Measurements from ENCODE around the gene EIF3K. TPM values are rescaled to one million over a fixed set of nuclear protein-coding genes. Genes with fewer than 3 reads are reported as not detected.
A peak's percentile ranks its signal among the peaks of the same experiment; 100 is the strongest.

The EIF3K gene
- total RNA-seq, 1 experiment from 2014 or later, result 375 TPM

- Mint-ChIP-seq H3K27me3 (ENCODE audit: insufficient read depth, unreplicated experiment) (no peaks in the 10 kb centered on the region), H3K4me1 (ENCODE audit: insufficient read depth, unreplicated experiment) (peaks cover 23% of the 10 kb centered on the region), H3K4me3 (ENCODE audit: unreplicated experiment) (no peak overlapping the region), H3K9me3 (ENCODE audit: unreplicated experiment) (no peaks in the 10 kb centered on the region), H3K36me3 (ENCODE audit: insufficient read depth, unreplicated experiment) (peaks cover 36% of the 10 kb centered on the region), H3K27ac (ENCODE audit: low read depth, unreplicated experiment) (no peak overlapping the region)
- DNase-seq (ENCODE audit: unreplicated experiment), result no peak
- intact Hi-C loops (cut with micrococcal nuclease), result loop anchor here (10.0 kb wide), 1 partner anchor 404 kb away; no protein-coding TSS in a partner anchor
- POLR2A ChIA-PET, result interaction anchor here (0.6 to 7.7 kb wide), 8 partner anchors 10 to 211 kb away, joined by 3 to 81 read pairs (median 4); partner anchors contain the start of genes ACTN4 and EIF3K
- CTCF ChIA-PET, result interaction anchor here (0.6 to 3.2 kb wide), 8 partner anchors 21 to 201 kb away, joined by 3 to 17 read pairs (median 4); no protein-coding TSS in a partner anchor
- BruUV-seq (replicated peaks), result no TSS peak
- TF ChIP-seq CTCF (IDR thresholded peaks at IDR 0.05; ENCODE audit: unreplicated experiment), result no peak
Measured at GRCh38 chr19:38638461-38638860, 19.5 kb downstream of the EIF3K start.

- BruUV-seq (replicated peaks), result no TSS peak
- POLR2A ChIA-PET, result interaction anchor here (0.6 to 7.7 kb wide), 8 partner anchors 9 to 325 kb away, joined by 3 to 81 read pairs (median 6); partner anchors contain the start of genes ACTN4, MRPS12 and SARS2
Measured at GRCh38 chr19:38639679-38640078, 20.7 kb downstream of the EIF3K start.

GRCh38 chr19:38640368-38640767 lies 21.4 kb downstream of the EIF3K start:
- no peaks in the 10 kb centered on the region for H3K9me3 Mint-ChIP-seq (ENCODE audit: unreplicated experiment)
- H3K4me3 Mint-ChIP-seq (ENCODE audit: unreplicated experiment), result no peak overlapping the region
- ChIA-PET POLR2A (interaction anchor here (0.8 to 7.7 kb wide), 6 partner anchors 8 to 201 kb away, joined by 3 to 81 read pairs (median 6); partner anchors contain the start of gene ACTN4), CTCF (interaction anchor here (0.6 to 3.2 kb wide), 5 partner anchors 93 to 787 kb away, joined by 3 to 17 read pairs (median 6); no protein-coding TSS in a partner anchor)
- intact Hi-C loops (cut with micrococcal nuclease), result no loop called here
- H3K4me1 Mint-ChIP-seq (ENCODE audit: insufficient read depth, unreplicated experiment), result peaks cover 16% of the 10 kb centered on the region
- no TSS peak for BruUV-seq (replicated peaks)
- no peak overlapping the region for H3K27ac Mint-ChIP-seq (ENCODE audit: low read depth, unreplicated experiment)
- H3K27me3 Mint-ChIP-seq (ENCODE audit: insufficient read depth, unreplicated experiment), result no peaks in the 10 kb centered on the region
- peaks cover 31% of the 10 kb centered on the region for H3K36me3 Mint-ChIP-seq (ENCODE audit: insufficient read depth, unreplicated experiment)
- peak; percentile 31 for DNase-seq (ENCODE audit: unreplicated experiment)
- TF ChIP-seq CTCF (IDR thresholded peaks at IDR 0.05; ENCODE audit: unreplicated experiment), result no peak

More at GRCh38 chr19:38639679-38640078, 20.7 kb downstream of the EIF3K start:
- intact Hi-C loops (cut with micrococcal nuclease), result loop anchor here (10.0 kb wide), 1 partner anchor 405 kb away; no protein-coding TSS in a partner anchor
- no peak overlapping the region for H3K4me3 Mint-ChIP-seq (ENCODE audit: unreplicated experiment)
- TF ChIP-seq CTCF (IDR thresholded peaks at IDR 0.05; ENCODE audit: unreplicated experiment), result no peak
- peaks cover 36% of the 10 kb centered on the region for H3K36me3 Mint-ChIP-seq (ENCODE audit: insufficient read depth, unreplicated experiment)
- no peaks in the 10 kb centered on the region for H3K9me3 Mint-ChIP-seq (ENCODE audit: unreplicated experiment)
- CTCF ChIA-PET, result interaction anchor here (0.6 to 3.2 kb wide), 6 partner anchors 66 to 236 kb away, joined by 3 to 17 read pairs (median 3); no protein-coding TSS in a partner anchor
- DNase-seq (ENCODE audit: unreplicated experiment), result no peak
- no peaks in the 10 kb centered on the region for H3K27me3 Mint-ChIP-seq (ENCODE audit: insufficient read depth, unreplicated experiment)
- no peak overlapping the region for H3K27ac Mint-ChIP-seq (ENCODE audit: low read depth, unreplicated experiment)
- H3K4me1 Mint-ChIP-seq (ENCODE audit: insufficient read depth, unreplicated experiment), result peaks cover 19% of the 10 kb centered on the region

- no peaks in the 10 kb centered on the region for H3K9me3 Mint-ChIP-seq (ENCODE audit: unreplicated experiment)
- intact Hi-C loops (cut with micrococcal nuclease), result no loop called here
- peaks cover 9% of the 10 kb centered on the region for H3K4me1 Mint-ChIP-seq (ENCODE audit: insufficient read depth, unreplicated experiment)
- no peak for TF ChIP-seq CTCF (IDR thresholded peaks at IDR 0.05; ENCODE audit: unreplicated experiment)
- no peak for DNase-seq (ENCODE audit: unreplicated experiment)
- POLR2A ChIA-PET, result interaction anchor here (0.6 to 3.6 kb wide), 4 partner anchors 16 to 288 kb away, joined by 3 to 11 read pairs (median 5); partner anchors contain the start of genes EIF3K, MRPS12 and SARS2
- no peak overlapping the region for H3K27ac Mint-ChIP-seq (ENCODE audit: low read depth, unreplicated experiment)
- no TSS peak for BruUV-seq (replicated peaks)
- no peaks in the 10 kb centered on the region for H3K27me3 Mint-ChIP-seq (ENCODE audit: insufficient read depth, unreplicated experiment)
- peaks cover 23% of the 10 kb centered on the region for H3K36me3 Mint-ChIP-seq (ENCODE audit: insufficient read depth, unreplicated experiment)
- H3K4me3 Mint-ChIP-seq (ENCODE audit: unreplicated experiment), result no peak overlapping the region
- CTCF ChIA-PET, result interaction anchor here (0.6 to 1.9 kb wide), 4 partner anchors 13 to 239 kb away, joined by 3 to 6 read pairs (median 3); no protein-coding TSS in a partner anchor
Measured at GRCh38 chr19:38642176-38642575, 23.2 kb downstream of the EIF3K start.

Measured in MCF 10A (cell line).